ENCODE results near the gene MRPS27.

The MRPS27 gene

DNA sequence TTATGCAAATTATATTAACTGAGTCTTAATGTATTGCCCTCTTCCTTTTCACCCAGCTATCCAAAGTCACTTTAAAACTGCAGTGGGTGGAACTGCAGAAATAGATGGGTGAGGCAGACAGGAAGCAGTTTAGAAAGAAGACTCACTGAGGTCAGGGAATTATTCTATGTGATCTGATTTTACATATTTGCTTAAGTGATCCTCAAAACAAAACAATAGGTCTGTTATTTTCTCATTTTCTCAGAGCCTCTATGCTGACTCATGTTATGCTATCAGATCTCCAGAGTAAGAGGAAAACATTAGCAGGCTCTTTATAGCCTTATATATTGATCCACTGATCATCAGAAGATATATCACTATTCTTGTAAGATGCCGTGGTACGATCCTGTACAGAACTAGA lies 63.5 kb downstream of the MRPS27 start:
- in situ Hi-C loops (cut with HindIII; ENCODE audit: low sequenced_read_pairs), result no loop called here
- no peak for DNase-seq (ENCODE audit: low read depth)

GRCh38 chr5:72255670-72256069 lies 64.4 kb downstream of the MRPS27 start:
- no peak for DNase-seq (ENCODE audit: low read depth)
- no peak for TF ChIP-seq CTCF (IDR thresholded peaks at IDR 0.05; ENCODE audit: low read depth, low read length, missing control alignments)
- in situ Hi-C loops (cut with HindIII; ENCODE audit: low sequenced_read_pairs), result no loop called here

More for the DNA sequence above, 63.5 kb downstream of the MRPS27 start:
- no peak overlapping the region for H3K4me3 ChIP-seq (ENCODE audit: low read depth, low read length)
- no peak for TF ChIP-seq CTCF (IDR thresholded peaks at IDR 0.05; ENCODE audit: low read depth, low read length, missing control alignments)

DNA sequence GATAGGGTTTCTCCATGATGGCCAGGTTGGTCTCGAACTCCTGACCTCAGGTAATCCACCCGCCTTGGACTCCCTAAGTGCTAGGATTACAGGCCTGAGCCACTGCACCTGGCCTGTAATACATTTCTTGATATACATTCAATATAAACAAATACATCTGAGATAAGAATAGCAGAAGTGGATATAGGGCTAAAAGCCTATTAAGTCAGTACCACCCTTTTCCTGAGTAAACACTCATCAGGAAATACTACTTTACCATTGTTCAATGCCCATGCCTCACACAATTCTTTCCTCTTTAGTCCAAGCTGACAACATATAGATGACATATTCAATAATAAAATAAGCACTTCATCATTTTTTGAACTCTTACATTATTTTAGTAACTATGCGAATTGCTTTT lies 64.8 kb downstream of the MRPS27 start:
- TF ChIP-seq CTCF (IDR thresholded peaks at IDR 0.05; ENCODE audit: low read depth, low read length, missing control alignments), result no peak
- H3K4me3 ChIP-seq (ENCODE audit: low read depth, low read length), result no peak overlapping the region
- in situ Hi-C loops (cut with HindIII; ENCODE audit: low sequenced_read_pairs), result no loop called here
- no peak for DNase-seq (ENCODE audit: low read depth)

More at GRCh38 chr5:72255670-72256069, 64.4 kb downstream of the MRPS27 start:
- no peak overlapping the region for H3K4me3 ChIP-seq (ENCODE audit: low read depth, low read length)

- DNase-seq (ENCODE audit: low read depth), result no peak
Observed at GRCh38 chr5:72252574-72253155, 67.4 kb downstream of the MRPS27 start.

DNA sequence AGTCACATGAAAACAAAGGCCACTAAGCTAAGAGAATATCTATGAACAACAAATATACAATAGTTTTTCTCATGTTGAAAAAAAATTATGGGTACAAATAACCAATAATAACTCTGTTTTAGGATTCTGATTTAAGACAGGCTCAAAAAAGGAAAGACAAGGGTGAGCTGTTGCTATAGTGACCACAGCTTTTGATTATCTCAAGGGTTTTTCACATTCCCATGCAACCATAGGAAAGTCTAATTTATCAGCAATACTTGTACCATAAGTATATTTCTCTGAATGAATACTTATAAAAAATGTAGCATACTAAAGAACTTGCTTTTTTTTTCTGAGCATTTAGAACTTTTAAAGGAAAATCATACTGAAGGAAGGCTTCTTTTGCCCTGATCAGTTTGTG lies 68.0 kb downstream of the MRPS27 start:
- H3K4me3 ChIP-seq (ENCODE audit: low read depth, low read length), result no peak overlapping the region
- in situ Hi-C loops (cut with HindIII; ENCODE audit: low sequenced_read_pairs), result no loop called here
- TF ChIP-seq CTCF (IDR thresholded peaks at IDR 0.05; ENCODE audit: low read depth, low read length, missing control alignments), result no peak
- DNase-seq (ENCODE audit: low read depth), result no peak

More at GRCh38 chr5:72252574-72253155, 67.4 kb downstream of the MRPS27 start:
- no peak for TF ChIP-seq CTCF (IDR thresholded peaks at IDR 0.05; ENCODE audit: low read depth, low read length, missing control alignments)
- in situ Hi-C loops (cut with HindIII; ENCODE audit: low sequenced_read_pairs), result no loop called here
- H3K4me3 ChIP-seq (ENCODE audit: low read depth, low read length), result no peak overlapping the region

DNA sequence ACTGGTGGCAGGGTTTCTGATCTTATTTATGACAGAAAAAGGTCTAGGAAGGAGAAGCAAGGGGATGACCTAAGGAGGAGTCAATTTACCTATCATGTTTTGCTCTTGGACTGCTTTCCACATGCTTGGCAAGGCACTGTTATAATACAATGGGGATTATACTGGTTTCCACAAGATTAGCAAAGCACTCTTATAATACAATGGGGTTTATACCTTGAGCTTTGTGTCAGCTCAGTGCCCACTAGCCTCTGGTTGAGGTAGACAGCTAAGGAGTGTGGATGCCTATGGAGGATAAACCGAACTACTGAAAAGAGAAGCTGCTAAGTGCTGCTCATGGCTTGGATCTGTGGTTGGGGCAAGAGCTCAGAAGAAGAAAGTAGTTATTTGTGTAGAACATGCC lies 68.7 kb downstream of the MRPS27 start:
- DNase-seq (ENCODE audit: low read depth), result no peak
- in situ Hi-C loops (cut with HindIII; ENCODE audit: low sequenced_read_pairs), result no loop called here
- no peak for TF ChIP-seq CTCF (IDR thresholded peaks at IDR 0.05; ENCODE audit: low read depth, low read length, missing control alignments)
- H3K4me3 ChIP-seq (ENCODE audit: low read depth, low read length), result no peak overlapping the region
